ENCODE data around the gene UXT.
A peak's percentile ranks its signal among the peaks of the same experiment; 100 is the strongest.

Gene UXT

DNA sequence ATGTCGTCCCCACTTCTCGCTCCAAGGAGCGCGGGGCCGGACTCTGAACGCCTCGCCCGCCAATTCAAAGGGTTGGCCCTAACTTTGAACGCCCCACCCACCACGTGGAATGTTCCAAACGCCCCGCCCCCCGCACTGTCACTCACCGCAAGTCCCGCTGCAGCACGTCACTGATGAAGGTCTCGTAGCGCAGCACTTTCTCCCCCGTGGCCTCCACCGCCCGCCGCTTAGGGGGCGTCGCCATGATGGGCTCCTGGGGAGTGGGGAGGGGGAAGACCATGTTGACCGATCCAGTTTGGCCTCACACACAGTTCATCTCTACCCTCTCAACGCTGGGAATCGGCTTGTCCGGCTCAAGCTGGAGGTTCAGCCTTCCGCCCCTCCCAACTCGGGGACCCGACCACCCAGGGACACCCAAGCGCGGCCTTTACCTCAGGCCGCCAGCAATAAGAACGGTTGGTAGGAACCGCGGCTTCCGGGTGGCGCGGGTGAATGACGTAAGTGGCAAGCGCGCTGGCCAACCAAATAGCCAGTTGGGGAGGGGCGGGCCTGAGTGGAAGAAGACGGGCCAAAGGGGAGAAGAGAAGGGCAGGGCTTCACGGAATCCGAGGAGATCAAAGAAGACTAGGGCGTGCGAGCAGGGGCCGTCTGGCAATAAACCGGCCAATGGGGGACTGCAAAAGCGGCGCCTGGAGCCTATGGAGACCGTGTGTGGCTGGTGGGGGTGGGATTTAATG lies at the start of gene UXT (continued):
- peak; percentile 9; the same call in 1 of the 2 replicates for TF ChIP-seq ZFP69B (tag by site-specific recombination; IDR thresholded peaks at IDR 0.05)
- no peak for TF ChIP-seq ZNF433 (tag by site-specific recombination; IDR thresholded peaks at IDR 0.05; ENCODE audit: low read depth)
- TF ChIP-seq ZNF10 (tag by site-specific recombination; IDR thresholded peaks at IDR 0.05): peak; percentile 77; the same call in 1 of the 2 replicates
- TF ChIP-seq ZNF202 (tag by site-specific recombination; IDR thresholded peaks at IDR 0.05; ENCODE audit: borderline replicate concordance): no peak
- peak; percentile 91 for TF ChIP-seq KLF9 (tag by site-specific recombination; IDR thresholded peaks at IDR 0.05; ENCODE audit: low read depth)
- TF ChIP-seq, protein P1, sequence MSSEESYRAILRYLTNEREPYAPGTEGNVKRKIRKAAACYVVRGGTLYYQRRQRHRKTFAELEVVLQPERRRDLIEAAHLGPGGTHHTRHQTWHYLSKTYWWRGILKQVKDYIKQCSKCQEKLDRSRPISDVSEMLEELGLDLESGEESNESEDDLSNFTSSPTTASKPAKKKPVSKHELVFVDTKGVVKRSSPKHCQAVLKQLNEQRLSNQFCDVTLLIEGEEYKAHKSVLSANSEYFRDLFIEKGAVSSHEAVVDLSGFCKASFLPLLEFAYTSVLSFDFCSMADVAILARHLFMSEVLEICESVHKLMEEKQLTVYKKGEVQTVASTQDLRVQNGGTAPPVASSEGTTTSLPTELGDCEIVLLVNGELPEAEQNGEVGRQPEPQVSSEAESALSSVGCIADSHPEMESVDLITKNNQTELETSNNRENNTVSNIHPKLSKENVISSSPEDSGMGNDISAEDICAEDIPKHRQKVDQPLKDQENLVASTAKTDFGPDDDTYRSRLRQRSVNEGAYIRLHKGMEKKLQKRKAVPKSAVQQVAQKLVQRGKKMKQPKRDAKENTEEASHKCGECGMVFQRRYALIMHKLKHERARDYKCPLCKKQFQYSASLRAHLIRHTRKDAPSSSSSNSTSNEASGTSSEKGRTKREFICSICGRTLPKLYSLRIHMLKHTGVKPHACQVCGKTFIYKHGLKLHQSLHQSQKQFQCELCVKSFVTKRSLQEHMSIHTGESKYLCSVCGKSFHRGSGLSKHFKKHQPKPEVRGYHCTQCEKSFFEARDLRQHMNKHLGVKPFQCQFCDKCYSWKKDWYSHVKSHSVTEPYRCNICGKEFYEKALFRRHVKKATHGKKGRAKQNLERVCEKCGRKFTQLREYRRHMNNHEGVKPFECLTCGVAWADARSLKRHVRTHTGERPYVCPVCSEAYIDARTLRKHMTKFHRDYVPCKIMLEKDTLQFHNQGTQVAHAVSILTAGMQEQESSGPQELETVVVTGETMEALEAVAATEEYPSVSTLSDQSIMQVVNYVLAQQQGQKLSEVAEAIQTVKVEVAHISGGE (tag by site-specific recombination; conservative IDR thresholded peaks at IDR 0.05; ENCODE audit: low read depth): peak; percentile 76
- TF ChIP-seq ZNF341 (tag by site-specific recombination; IDR thresholded peaks at IDR 0.05; ENCODE audit: low read depth): peak; percentile 92
- TF ChIP-seq ZNF555 (tag by site-specific recombination; conservative IDR thresholded peaks at IDR 0.05): no peak
- peak; percentile 92 for TF ChIP-seq GLIS1 (tag by site-specific recombination; IDR thresholded peaks at IDR 0.05)
- TF ChIP-seq ZNF549 (tag by site-specific recombination; IDR thresholded peaks at IDR 0.05): no peak
- peak; percentile 72 for TF ChIP-seq ZNF324 (tag by site-specific recombination; IDR thresholded peaks at IDR 0.05)
- no peak for TF ChIP-seq SETDB1 (IDR thresholded peaks at IDR 0.05; ENCODE audit: insufficient read length, low read length)
- TF ChIP-seq, protein P2, sequence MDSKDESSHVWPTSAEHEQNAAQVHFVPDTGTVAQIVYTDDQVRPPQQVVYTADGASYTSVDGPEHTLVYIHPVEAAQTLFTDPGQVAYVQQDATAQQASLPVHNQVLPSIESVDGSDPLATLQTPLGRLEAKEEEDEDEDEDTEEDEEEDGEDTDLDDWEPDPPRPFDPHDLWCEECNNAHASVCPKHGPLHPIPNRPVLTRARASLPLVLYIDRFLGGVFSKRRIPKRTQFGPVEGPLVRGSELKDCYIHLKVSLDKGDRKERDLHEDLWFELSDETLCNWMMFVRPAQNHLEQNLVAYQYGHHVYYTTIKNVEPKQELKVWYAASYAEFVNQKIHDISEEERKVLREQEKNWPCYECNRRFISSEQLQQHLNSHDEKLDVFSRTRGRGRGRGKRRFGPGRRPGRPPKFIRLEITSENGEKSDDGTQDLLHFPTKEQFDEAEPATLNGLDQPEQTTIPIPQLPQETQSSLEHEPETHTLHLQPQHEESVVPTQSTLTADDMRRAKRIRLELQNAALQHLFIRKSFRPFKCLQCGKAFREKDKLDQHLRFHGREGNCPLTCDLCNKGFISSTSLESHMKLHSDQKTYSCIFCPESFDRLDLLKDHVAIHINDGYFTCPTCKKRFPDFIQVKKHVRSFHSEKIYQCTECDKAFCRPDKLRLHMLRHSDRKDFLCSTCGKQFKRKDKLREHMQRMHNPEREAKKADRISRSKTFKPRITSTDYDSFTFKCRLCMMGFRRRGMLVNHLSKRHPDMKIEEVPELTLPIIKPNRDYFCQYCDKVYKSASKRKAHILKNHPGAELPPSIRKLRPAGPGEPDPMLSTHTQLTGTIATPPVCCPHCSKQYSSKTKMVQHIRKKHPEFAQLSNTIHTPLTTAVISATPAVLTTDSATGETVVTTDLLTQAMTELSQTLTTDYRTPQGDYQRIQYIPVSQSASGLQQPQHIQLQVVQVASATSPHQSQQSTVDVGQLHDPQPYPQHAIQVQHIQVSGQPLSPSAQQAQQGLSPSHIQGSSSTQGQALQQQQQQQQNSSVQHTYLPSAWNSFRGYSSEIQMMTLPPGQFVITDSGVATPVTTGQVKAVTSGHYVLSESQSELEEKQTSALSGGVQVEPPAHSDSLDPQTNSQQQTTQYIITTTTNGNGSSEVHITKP (tag by site-specific recombination; IDR thresholded peaks at IDR 0.05): peak; percentile 97
- TF ChIP-seq SP3 (tag by site-specific recombination; IDR thresholded peaks at IDR 0.05): peak; percentile 94
- TF ChIP-seq ZNF132 (tag by site-specific recombination; IDR thresholded peaks at IDR 0.05; ENCODE audit: borderline replicate concordance): no peak
- TF ChIP-seq ZNF560 (tag by site-specific recombination; IDR thresholded peaks at IDR 0.05; ENCODE audit: borderline replicate concordance): no peak
- TF ChIP-seq ZBTB10 (tag by site-specific recombination; IDR thresholded peaks at IDR 0.05): peak; percentile 87
- TF ChIP-seq SP2 (tag by site-specific recombination; IDR thresholded peaks at IDR 0.05): peak; percentile 84
- TF ChIP-seq ZNF391 (tag by site-specific recombination; IDR thresholded peaks at IDR 0.05; ENCODE audit: borderline replicate concordance, low read depth): peak; percentile 88
- TF ChIP-seq KLF10 (tag by site-specific recombination; IDR thresholded peaks at IDR 0.05): peak; percentile 91
- no peak for TF ChIP-seq ZNF521 (tag by site-specific recombination; IDR thresholded peaks at IDR 0.05)
- no peak for TF ChIP-seq MYNN (tag by site-specific recombination; IDR thresholded peaks at IDR 0.05; ENCODE audit: borderline replicate concordance)
- TF ChIP-seq KLF1 (tag by site-specific recombination; IDR thresholded peaks at IDR 0.05): peak; percentile 85
- TF ChIP-seq ZIC2 (tag by site-specific recombination; IDR thresholded peaks at IDR 0.05): peak; percentile 90
- peak; percentile 79 for TF ChIP-seq ZBTB17 (tag by site-specific recombination; IDR thresholded peaks at IDR 0.05)
- no peak for TF ChIP-seq REPIN1 (tag by site-specific recombination; IDR thresholded peaks at IDR 0.05; ENCODE audit: low read depth)
- peak; percentile 7; the same call in 1 of the 2 replicates for TF ChIP-seq ZFHX2 (tag by site-specific recombination; conservative IDR thresholded peaks at IDR 0.05)
- peak; percentile 67 for TF ChIP-seq KLF17 (tag by site-specific recombination; IDR thresholded peaks at IDR 0.05)
